Endometrial microvascular endothelial cells (primary cell): Measurements from ENCODE around the gene FAM131C. TPM values are rescaled to one million over a fixed set of nuclear protein-coding genes. Genes with fewer than 3 reads are reported as not detected.
"Not testable (repeated sequence)": the region's sequence is repeated elsewhere in the genome, so short reads cannot be mapped to it uniquely, and the experiment has no call there.

Experiments used
- in situ Hi-C: cut with HindIII; loops from 2 replicates; pipeline ENCODE4 v1.10.0; 2017; ENCODE audit warnings: low sequenced_read_pairs, low pct_unique_long_range_greater_than_20kb; ENCODE audit errors: inconsistent ontology term
- total RNA-seq: library from RNA; depleted of rRNA; stranded (reverse); fragments of >200 nt; gene quantifications from one replicate; pipeline ENCODE4 v1.2.3, GENCODE V29; 2015; ENCODE audit errors: inconsistent ontology term

Gene FAM131C
- total RNA-seq, 1 donor from 2014 or later, result not detected

DNA sequence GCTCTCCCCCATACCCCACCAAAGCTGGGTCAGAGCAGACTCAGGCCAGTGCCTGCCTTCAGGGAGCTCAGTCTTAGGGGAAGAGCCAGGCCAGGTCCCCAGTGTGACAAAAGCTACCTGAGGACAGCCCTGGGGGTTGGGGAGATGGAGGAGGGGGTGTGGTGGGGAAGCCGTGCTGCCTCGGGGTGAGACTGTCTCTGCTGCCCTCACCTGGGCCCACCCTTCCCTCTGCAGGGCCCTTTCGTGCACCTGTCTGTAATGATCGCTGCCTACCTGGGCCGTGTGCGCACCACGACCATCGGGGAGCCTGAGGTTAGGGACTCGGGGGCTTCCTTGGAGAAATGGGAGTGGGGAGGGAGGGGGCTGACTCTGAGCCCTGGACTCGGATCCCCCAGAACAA is 47.1 kb downstream of the FAM131C start:
- in situ Hi-C loops, result not testable (repeated sequence)

- in situ Hi-C loops, result no loop called here
These were observed 50.3 kb downstream of the FAM131C start for GRCh38 chr1:16023050-16023653.

DNA sequence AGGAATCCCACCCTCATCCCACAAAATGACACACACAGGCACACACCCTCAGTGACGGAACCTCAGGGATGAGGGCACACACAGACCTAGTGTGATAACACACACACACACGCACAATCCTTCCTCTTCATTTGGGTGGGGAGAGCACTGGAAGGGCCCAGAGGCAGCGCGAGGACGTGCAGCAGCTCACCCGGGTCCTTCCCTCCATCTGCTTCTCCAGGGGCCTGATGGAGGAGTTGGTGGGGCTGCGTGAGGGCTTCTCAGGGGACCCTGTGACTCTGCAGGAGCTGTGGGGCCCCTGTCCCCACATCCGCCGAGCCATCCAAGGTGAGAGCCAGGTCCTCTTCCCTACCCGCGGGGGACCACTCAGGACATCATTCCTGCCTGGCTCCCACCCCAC is 51.1 kb downstream of the FAM131C start:
- in situ Hi-C loops, result no loop called here

DNA sequence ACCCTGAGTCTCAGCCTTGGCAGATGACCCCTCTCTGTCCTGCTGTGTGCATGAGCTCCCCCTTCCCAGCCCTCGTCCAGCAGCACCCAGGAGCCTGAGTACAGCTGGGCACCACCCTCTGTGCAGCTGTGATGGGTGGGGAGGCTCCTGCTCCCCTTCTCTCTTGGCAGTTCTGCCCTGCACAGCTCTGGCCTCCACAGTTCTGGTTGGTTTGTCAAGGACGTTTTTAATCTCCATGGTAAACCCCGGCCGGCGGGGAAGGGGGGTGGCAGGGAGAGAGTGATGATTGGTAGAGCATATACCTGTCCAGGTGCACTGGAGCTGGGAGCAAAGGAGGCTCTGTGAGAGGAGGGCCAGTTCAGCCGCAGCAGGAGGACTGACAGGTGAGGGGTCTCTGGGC is 51.8 kb downstream of the FAM131C start, which contains the start of gene CLCNKA:
CLCNKA (plus strand) TSS at position 356 of the 400 bp plus-strand sequence. CDS start 584 bp downstream, outside the sequence.
- in situ Hi-C loops, result no loop called here

GRCh38 chr1:16020878-16021277 is 52.6 kb downstream of the FAM131C start:
- in situ Hi-C loops, result not testable (repeated sequence)

DNA sequence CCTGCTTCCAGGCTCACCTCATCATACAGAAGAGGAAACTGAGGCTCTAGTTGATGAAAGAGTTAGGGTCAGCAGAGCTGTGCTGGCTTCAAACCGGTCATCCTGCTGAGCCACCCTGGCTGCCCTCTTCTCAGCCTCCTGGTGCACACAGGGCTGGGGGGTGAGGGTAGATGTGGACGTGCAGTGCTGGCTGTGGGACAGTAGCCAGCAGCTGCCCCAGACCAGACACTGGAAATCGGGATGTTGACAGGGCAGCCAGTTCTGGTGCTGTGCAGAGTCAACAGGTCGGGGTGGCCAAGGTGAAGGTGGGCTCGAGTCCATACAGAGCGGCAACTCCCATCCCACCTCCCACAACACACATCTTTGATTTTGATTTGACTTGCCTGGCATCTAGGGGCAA is 53.1 kb downstream of the FAM131C start:
- in situ Hi-C loops, result no loop called here

DNA sequence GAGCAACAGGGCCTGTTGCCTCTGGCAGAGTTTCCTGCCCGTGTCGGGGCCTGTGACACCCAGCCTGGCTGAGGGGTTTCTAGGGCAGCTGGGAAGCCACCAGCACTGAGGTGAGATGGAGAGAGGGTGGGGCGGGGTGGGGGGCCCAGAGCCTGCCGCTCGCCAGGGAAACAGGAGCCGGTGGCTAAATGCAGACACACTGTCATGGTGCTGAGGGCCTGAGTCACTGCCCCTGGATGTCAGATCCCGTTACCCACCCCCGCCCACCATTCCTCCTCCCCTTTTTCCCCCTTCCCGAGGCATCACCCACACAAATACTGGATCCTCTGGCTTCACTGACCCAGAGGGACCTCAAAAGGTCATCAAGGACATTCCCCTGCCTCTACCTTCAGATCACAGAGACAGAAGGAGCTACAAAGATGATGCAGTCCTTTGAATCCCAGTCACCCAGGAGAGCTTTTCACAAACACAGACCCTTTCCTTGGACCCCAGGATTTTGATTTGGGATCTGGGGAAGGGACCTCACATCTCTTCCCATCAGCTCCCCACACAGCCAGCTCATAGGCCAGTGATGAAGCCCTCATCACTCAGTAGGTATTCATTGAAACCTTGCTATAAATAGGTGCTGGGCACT is 53.7 kb downstream of the FAM131C start:
- in situ Hi-C loops, result no loop called here

- in situ Hi-C loops, result no loop called here
These were observed 54.5 kb downstream of the FAM131C start for GRCh38 chr1:16018749-16019643.

- in situ Hi-C loops, result no loop called here
These were observed 55.1 kb downstream of the FAM131C start for GRCh38 chr1:16018308-16018707.

- in situ Hi-C loops, result no loop called here
These were observed 55.8 kb downstream of the FAM131C start, which contains the start of gene HSPB7 for GRCh38 chr1:16017461-16018303. HSPB7 (minus strand) TSS chr1:16018043; CDS start chr1:16017963, 80 bp downstream.

DNA sequence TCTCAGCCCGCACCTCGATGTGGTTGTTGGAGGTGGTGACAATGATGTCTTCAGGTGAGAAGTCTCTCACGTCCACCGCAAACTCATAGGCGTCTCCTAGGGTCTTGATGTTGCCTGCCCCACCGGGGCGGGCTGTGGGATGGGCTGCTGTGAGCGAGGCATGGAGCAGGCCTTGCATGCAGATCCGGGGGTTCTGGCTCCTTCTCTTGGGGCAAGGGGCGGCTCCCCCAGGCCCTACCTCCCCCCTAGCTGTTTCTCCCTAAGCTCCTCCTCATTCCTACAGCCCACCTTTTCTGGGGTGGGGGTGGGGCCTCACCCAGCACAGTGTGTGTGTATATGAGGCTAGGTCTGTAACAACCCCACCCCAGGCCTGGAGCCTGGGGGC is 56.4 kb downstream of the FAM131C start:
- in situ Hi-C loops, result no loop called here

DNA sequence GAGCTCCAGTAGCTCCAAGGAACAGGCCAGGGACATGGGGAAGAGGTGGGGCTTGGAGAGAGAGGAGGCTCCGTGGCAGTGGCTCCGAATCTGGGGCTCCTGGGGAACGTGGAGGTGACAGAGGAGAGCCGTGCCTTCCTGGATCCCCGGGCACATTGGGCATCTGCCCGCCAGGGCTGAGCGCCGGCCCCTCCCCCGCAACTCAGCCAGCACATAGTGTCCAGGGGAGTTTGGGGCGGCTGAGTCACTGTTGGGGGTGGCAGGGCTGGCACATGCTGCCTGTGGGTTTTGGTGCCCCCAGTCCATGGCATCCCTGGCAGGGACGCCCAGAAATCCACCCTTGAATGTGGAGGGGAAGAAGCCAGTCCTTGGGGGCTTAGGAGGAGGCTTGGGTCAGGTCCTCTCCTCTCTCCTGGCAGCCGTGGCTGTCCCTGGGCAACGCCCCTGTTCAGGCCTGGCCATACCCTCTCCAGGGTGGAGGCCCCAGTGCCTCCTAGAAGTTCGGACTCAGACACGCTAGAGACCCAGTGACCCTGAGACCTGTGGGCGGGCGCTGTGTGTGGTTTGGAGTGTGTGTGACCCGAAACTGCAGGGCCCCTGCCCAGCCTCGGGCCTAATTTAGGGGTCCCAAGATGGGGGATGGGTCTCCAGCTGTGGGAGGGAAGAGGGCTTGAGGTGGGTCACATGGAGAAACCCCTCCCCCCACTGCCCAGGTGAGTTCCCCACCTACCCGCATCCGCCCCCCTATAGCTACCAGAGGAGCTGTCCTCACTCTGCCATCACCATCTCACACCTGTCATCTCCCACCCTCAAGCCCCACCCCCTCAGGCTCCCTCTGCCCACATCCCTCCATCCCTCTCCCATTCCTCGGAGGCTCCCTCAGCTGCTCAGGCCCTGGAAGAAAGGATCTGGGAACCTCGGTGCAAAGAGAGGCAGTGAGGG is 57.2 kb downstream of the FAM131C start:
- in situ Hi-C loops, result no loop called here

DNA sequence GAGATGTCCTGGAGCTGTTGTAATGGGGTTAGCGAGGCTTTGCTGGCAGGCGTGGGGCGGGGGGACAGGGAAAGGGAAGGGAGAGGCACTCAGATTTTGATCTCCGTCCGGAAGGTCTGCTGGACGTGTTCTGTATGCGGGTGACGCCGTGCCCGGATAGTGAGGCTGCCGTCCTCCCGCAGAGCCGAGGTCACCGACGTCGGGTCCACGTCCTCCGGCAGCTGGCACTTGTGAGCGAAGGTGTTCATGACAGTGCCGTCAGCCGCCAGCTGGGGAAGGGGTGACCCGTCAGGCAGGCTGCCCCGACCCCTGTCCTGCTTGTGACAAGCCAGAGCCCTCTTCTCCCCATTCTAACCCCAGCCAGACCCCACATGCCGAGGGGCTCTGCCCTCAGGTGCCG is 58.0 kb downstream of the FAM131C start:
- in situ Hi-C loops, result no loop called here

GRCh38 chr1:16014509-16015482 is 58.7 kb downstream of the FAM131C start:
- in situ Hi-C loops, result no loop called here

- in situ Hi-C loops, result no loop called here
These were observed 59.6 kb downstream of the FAM131C start for GRCh38 chr1:16013908-16014258.

DNA sequence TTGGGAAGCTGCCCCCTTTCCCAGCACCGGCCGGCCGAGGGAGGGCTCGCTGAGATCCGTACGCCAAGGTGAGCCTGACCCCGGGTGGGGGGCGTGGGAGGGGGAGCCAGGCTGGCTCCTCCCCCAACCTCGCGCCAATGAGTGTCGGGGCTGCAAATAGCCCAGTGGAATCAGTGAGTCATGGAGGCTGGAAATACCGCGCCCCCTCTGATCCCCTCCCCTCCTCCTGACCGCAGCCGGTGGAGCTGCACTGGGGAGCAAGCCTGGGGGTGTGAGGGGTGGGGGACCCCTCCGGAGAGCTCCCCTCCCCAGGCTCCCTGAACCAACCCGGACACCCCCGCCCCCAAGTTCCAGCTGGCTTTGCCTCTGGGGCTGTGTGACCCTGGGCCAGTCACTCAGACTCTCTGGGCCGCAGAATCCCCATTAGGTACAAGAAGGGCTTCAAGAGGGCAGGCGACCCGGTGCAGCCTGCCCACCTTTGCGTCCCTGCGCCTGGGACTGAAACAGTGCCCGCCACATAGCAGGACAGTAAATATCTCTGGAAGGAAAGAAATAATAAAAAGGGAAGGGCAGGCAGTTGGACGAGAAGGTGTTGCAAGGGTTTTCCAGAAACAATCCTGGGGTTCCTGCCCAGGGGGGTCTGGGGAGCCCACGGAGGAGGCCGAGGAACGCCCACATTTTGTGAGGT is 60.1 kb downstream of the FAM131C start:
- in situ Hi-C loops, result no loop called here
